ENCODE data around the gene HSPA1A. TPM values are rescaled to one million over a fixed set of nuclear protein-coding genes. Genes with fewer than 3 reads are reported as not detected.

Gene HSPA1A
- total and polyA plus RNA-seq, 9 of the 15 experiments (the other 6 are each of a cell fraction or from before 2014, with no cell fraction given), result 2.2 to 273 (median 107) TPM

DNA sequence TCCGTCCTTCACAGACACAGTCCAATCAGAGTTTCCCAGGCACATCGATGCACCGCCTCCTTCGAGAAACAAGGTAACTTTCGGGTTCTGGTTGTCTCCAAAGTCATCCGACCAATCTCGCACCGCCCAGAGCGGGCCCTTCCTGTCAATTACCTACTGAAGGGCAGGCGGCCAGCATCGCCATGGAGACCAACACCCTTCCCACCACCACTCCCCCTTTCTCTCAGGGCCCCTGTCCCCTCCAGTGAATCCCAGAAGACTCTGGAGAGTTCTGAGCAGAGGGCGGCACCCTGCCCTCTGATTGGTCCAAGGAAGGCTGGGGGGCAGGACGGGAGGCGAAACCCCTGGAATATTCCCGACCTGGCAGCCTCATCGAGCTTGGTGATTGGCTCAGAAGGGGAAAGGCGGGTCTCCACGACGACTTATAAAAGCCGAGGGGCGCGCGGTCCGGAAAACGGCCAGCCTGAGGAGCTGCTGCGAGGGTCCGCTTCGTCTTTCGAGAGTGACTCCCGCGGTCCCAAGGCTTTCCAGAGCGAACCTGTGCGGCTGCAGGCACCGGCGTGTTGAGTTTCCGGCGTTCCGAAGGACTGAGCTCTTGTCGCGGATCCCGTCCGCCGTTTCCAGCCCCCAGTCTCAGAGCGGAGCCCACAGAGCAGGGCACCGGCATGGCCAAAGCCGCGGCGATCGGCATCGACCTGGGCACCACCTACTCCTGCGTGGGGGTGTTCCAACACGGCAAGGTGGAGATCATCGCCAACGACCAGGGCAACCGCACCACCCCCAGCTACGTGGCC lies 12.1 kb downstream of the HSPA1A start, which contains the start of gene HSPA1B (continued):
- TF ChIP-seq, protein P1, sequence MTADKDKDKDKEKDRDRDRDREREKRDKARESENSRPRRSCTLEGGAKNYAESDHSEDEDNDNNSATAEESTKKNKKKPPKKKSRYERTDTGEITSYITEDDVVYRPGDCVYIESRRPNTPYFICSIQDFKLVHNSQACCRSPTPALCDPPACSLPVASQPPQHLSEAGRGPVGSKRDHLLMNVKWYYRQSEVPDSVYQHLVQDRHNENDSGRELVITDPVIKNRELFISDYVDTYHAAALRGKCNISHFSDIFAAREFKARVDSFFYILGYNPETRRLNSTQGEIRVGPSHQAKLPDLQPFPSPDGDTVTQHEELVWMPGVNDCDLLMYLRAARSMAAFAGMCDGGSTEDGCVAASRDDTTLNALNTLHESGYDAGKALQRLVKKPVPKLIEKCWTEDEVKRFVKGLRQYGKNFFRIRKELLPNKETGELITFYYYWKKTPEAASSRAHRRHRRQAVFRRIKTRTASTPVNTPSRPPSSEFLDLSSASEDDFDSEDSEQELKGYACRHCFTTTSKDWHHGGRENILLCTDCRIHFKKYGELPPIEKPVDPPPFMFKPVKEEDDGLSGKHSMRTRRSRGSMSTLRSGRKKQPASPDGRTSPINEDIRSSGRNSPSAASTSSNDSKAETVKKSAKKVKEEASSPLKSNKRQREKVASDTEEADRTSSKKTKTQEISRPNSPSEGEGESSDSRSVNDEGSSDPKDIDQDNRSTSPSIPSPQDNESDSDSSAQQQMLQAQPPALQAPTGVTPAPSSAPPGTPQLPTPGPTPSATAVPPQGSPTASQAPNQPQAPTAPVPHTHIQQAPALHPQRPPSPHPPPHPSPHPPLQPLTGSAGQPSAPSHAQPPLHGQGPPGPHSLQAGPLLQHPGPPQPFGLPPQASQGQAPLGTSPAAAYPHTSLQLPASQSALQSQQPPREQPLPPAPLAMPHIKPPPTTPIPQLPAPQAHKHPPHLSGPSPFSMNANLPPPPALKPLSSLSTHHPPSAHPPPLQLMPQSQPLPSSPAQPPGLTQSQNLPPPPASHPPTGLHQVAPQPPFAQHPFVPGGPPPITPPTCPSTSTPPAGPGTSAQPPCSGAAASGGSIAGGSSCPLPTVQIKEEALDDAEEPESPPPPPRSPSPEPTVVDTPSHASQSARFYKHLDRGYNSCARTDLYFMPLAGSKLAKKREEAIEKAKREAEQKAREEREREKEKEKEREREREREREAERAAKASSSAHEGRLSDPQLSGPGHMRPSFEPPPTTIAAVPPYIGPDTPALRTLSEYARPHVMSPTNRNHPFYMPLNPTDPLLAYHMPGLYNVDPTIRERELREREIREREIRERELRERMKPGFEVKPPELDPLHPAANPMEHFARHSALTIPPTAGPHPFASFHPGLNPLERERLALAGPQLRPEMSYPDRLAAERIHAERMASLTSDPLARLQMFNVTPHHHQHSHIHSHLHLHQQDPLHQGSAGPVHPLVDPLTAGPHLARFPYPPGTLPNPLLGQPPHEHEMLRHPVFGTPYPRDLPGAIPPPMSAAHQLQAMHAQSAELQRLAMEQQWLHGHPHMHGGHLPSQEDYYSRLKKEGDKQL (CRISPR knock-in tag; IDR thresholded peaks at IDR 0.05; ENCODE audit: borderline replicate concordance), result 0 out of 2 replicates have a peak, but pooled peaks have one; percentile 45
- peak; percentile 33; the same call in 1 of the 2 replicates for TF ChIP-seq CAMTA2 (CRISPR knock-in tag; conservative IDR thresholded peaks at IDR 0.05)
- TF ChIP-seq ARID3A (IDR thresholded peaks at IDR 0.05; ENCODE audit: borderline replicate concordance, low read depth, low read length), result 0 out of 2 replicates have a peak, but pooled peaks have one; percentile 55
- no peak for TF ChIP-seq NR2C1 (IDR thresholded peaks at IDR 0.05)
- no peak for TF ChIP-seq NR2C1 (tag; IDR thresholded peaks at IDR 0.05)
- TF ChIP-seq SMARCC2 (IDR thresholded peaks at IDR 0.05; ENCODE audit: low read depth), result no peak
- 0 out of 2 replicates have a peak, but pooled peaks have one; percentile 62 for TF ChIP-seq DNMT1 (IDR thresholded peaks at IDR 0.05)
- no peak for TF ChIP-seq ZNF41 (CRISPR knock-in tag; conservative IDR thresholded peaks at IDR 0.05)
- TF ChIP-seq NCOR1 (IDR thresholded peaks at IDR 0.05), result no peak
- no peak for TF ChIP-seq MTA2 (IDR thresholded peaks at IDR 0.05; ENCODE audit: low read depth)
- TF ChIP-seq, protein P2, sequence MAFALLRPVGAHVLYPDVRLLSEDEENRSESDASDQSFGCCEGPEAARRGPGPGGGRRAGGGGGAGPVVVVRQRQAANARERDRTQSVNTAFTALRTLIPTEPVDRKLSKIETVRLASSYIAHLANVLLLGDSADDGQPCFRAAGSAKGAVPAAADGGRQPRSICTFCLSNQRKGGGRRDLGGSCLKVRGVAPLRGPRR (CRISPR knock-in tag; IDR thresholded peaks at IDR 0.05), result peak; percentile 86
- TF ChIP-seq RHOXF2B (CRISPR knock-in tag; conservative IDR thresholded peaks at IDR 0.05), result peak; percentile 87; the same call in 1 of the 2 replicates
- peak; percentile 93 for TF ChIP-seq HBP1 (CRISPR knock-in tag; IDR thresholded peaks at IDR 0.05)
- no peak for TF ChIP-seq HMG20B (CRISPR knock-in tag; IDR thresholded peaks at IDR 0.05)
- no peak for TF ChIP-seq PRDM10 (IDR thresholded peaks at IDR 0.05; ENCODE audit: partially characterized antibody)
